ENCODE data around the gene MAMSTR. TPM values are rescaled to one million over a fixed set of nuclear protein-coding genes. Genes with fewer than 3 reads are reported as not detected.

MAMSTR gene
- total RNA-seq, 1 experiment from 2014 or later, result 1.9 TPM

GRCh38 chr19:48756686-48757085 is 37.2 kb upstream of the MAMSTR start:
- Mint-ChIP-seq H3K27ac (ENCODE audit: unreplicated experiment) (peak overlapping the region; percentile 95), H3K27me3 (ENCODE audit: insufficient read depth, unreplicated experiment) (no peaks in the 10 kb centered on the region), H3K9me3 (ENCODE audit: unreplicated experiment) (no peaks in the 10 kb centered on the region), H3K36me3 (ENCODE audit: insufficient read depth, unreplicated experiment) (peaks cover 21% of the 10 kb centered on the region), H3K4me3 (ENCODE audit: unreplicated experiment) (no peak overlapping the region), H3K4me1 (ENCODE audit: low read depth, unreplicated experiment) (peaks cover 29% of the 10 kb centered on the region)
- TF ChIP-seq, protein P1, sequence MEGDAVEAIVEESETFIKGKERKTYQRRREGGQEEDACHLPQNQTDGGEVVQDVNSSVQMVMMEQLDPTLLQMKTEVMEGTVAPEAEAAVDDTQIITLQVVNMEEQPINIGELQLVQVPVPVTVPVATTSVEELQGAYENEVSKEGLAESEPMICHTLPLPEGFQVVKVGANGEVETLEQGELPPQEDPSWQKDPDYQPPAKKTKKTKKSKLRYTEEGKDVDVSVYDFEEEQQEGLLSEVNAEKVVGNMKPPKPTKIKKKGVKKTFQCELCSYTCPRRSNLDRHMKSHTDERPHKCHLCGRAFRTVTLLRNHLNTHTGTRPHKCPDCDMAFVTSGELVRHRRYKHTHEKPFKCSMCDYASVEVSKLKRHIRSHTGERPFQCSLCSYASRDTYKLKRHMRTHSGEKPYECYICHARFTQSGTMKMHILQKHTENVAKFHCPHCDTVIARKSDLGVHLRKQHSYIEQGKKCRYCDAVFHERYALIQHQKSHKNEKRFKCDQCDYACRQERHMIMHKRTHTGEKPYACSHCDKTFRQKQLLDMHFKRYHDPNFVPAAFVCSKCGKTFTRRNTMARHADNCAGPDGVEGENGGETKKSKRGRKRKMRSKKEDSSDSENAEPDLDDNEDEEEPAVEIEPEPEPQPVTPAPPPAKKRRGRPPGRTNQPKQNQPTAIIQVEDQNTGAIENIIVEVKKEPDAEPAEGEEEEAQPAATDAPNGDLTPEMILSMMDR (IDR thresholded peaks at IDR 0.05; ENCODE audit: insufficient read depth in 1 of 2, low read depth in 1 of 2, low read length in 1 of 2, severe bottlenecking in 1 of 2, unreplicated experiment in 1 of 2), result no peak
- BruUV-seq (replicated peaks), result no TSS peak
- CTCF ChIA-PET, result no interaction called here
- no peak overlapping the region for H3K4me3 ChIP-seq (ENCODE audit: low read depth, low read length)
- no peaks in the 10 kb centered on the region for H3K36me3 ChIP-seq (ENCODE audit: control insufficient read depth, insufficient read depth, low read length)
- H3K9me3 ChIP-seq, result no peaks in the 10 kb centered on the region
- intact Hi-C loops (cut with micrococcal nuclease; ENCODE audit: unreplicated experiment), result no loop called here
- H3K4me1 ChIP-seq, result peaks cover 35% of the 10 kb centered on the region
- no peaks in the 10 kb centered on the region for H3K27me3 ChIP-seq (replicated peaks; ENCODE audit: control insufficient read depth, insufficient read depth, low read length)
- no peak for DNase-seq
- POLR2A ChIA-PET, result no interaction called here

- Histone ChIP-seq H3K4me3 (ENCODE audit: low read depth, low read length) (no peak overlapping the region), H3K9me3 (no peaks in the 10 kb centered on the region), H3K4me1 (peaks cover 35% of the 10 kb centered on the region), H3K27me3 (replicated peaks; ENCODE audit: control insufficient read depth, insufficient read depth, low read length) (no peaks in the 10 kb centered on the region), H3K36me3 (ENCODE audit: control insufficient read depth, insufficient read depth, low read length) (no peaks in the 10 kb centered on the region)
- CTCF ChIA-PET, result no interaction called here
- intact Hi-C loops (cut with micrococcal nuclease; ENCODE audit: unreplicated experiment), result no loop called here
- POLR2A ChIA-PET, result no interaction called here
- H3K27me3 Mint-ChIP-seq (ENCODE audit: insufficient read depth, unreplicated experiment), result no peaks in the 10 kb centered on the region
- H3K36me3 Mint-ChIP-seq (ENCODE audit: insufficient read depth, unreplicated experiment), result peaks cover 21% of the 10 kb centered on the region
- BruUV-seq (replicated peaks), result no TSS peak
- TF ChIP-seq, protein P1 (IDR thresholded peaks at IDR 0.05; ENCODE audit: insufficient read depth in 1 of 2, low read depth in 1 of 2, low read length in 1 of 2, severe bottlenecking in 1 of 2, unreplicated experiment in 1 of 2), result no peak
- H3K4me1 Mint-ChIP-seq (ENCODE audit: low read depth, unreplicated experiment), result peaks cover 29% of the 10 kb centered on the region
- H3K9me3 Mint-ChIP-seq (ENCODE audit: unreplicated experiment), result no peaks in the 10 kb centered on the region
- H3K27ac Mint-ChIP-seq (ENCODE audit: unreplicated experiment), result peak overlapping the region; percentile 95
- no peak for DNase-seq
- no peak overlapping the region for H3K4me3 Mint-ChIP-seq (ENCODE audit: unreplicated experiment)
Observed at GRCh38 chr19:48756212-48756611, 36.7 kb upstream of the MAMSTR start.

GRCh38 chr19:48755787-48756186 is 36.3 kb upstream of the MAMSTR start:
- TF ChIP-seq, protein P1 (IDR thresholded peaks at IDR 0.05; ENCODE audit: insufficient read depth in 1 of 2, low read depth in 1 of 2, low read length in 1 of 2, severe bottlenecking in 1 of 2, unreplicated experiment in 1 of 2), result no peak
- no peak for DNase-seq
- Histone ChIP-seq H3K36me3 (ENCODE audit: control insufficient read depth, insufficient read depth, low read length) (no peaks in the 10 kb centered on the region), H3K4me3 (ENCODE audit: low read depth, low read length) (no peak overlapping the region), H3K27me3 (replicated peaks; ENCODE audit: control insufficient read depth, insufficient read depth, low read length) (no peaks in the 10 kb centered on the region), H3K4me1 (peaks cover 35% of the 10 kb centered on the region), H3K9me3 (no peaks in the 10 kb centered on the region)
- ChIA-PET CTCF (no interaction called here), POLR2A (no interaction called here)
- Mint-ChIP-seq H3K4me3 (ENCODE audit: unreplicated experiment) (no peak overlapping the region), H3K27ac (ENCODE audit: unreplicated experiment) (peak overlapping the region; percentile 95), H3K27me3 (ENCODE audit: insufficient read depth, unreplicated experiment) (no peaks in the 10 kb centered on the region), H3K9me3 (ENCODE audit: unreplicated experiment) (no peaks in the 10 kb centered on the region), H3K4me1 (ENCODE audit: low read depth, unreplicated experiment) (peaks cover 29% of the 10 kb centered on the region), H3K36me3 (ENCODE audit: insufficient read depth, unreplicated experiment) (peaks cover 22% of the 10 kb centered on the region)
- BruUV-seq (replicated peaks), result TSS peak; percentile 51
- intact Hi-C loops (cut with micrococcal nuclease; ENCODE audit: unreplicated experiment), result no loop called here
